ENCODE results near the gene DHCR7. TPM values are rescaled to one million over a fixed set of nuclear protein-coding genes. Genes with fewer than 3 reads are reported as not detected.

The DHCR7 gene
- total RNA-seq, 4 donors from 2014 or later: 5.0 to 101 (median 36.8) TPM

GRCh38 chr11:71430166-71430565 is 18.0 kb downstream of the DHCR7 start:
- no peak overlapping the region for H3K4me3 ChIP-seq
- no peak for DNase-seq
- peaks cover 0 to 9% (median 0%) of the 10 kb centered on the region in 3 donors for H3K36me3 ChIP-seq
- no peaks in the 10 kb centered on the region for H3K9me3 ChIP-seq
- peaks cover 0 to 20% (median 1%) of the 10 kb centered on the region in 4 donors for H3K4me1 ChIP-seq
- no peaks in the 10 kb centered on the region for H3K27me3 ChIP-seq
- TF ChIP-seq POLR2A (IDR thresholded peaks at IDR 0.05) (no peak), CTCF (IDR thresholded peaks at IDR 0.05) (no peak)
- no peak overlapping the region for H3K27ac ChIP-seq

- Histone ChIP-seq H3K27me3 (no peaks in the 10 kb centered on the region), H3K4me1 (peaks cover 0 to 20% (median 1%) of the 10 kb centered on the region in 4 donors), H3K4me3 (no peak overlapping the region), H3K36me3 (peaks cover 0 to 4% (median 0%) of the 10 kb centered on the region in 3 donors), H3K27ac (no peak overlapping the region), H3K9me3 (no peaks in the 10 kb centered on the region)
- DNase-seq: no peak
- TF ChIP-seq CTCF (IDR thresholded peaks at IDR 0.05) (no peak), POLR2A (IDR thresholded peaks at IDR 0.05) (no peak)
Measured at GRCh38 chr11:71429701-71430100, 18.5 kb downstream of the DHCR7 start.

GRCh38 chr11:71428861-71429435 is 19.2 kb downstream of the DHCR7 start:
- no peak overlapping the region for H3K4me3 ChIP-seq
- H3K9me3 ChIP-seq: no peaks in the 10 kb centered on the region
- TF ChIP-seq POLR2A (IDR thresholded peaks at IDR 0.05): no peak
- TF ChIP-seq CTCF (IDR thresholded peaks at IDR 0.05): no peak
- no peak for DNase-seq
- H3K36me3 ChIP-seq: no peaks in the 10 kb centered on the region
- H3K27ac ChIP-seq: no peak overlapping the region
- H3K4me1 ChIP-seq: peaks cover 0 to 13% (median 1%) of the 10 kb centered on the region in 4 donors
- no peaks in the 10 kb centered on the region for H3K27me3 ChIP-seq

- DNase-seq: no peak
- Histone ChIP-seq H3K9me3 (no peaks in the 10 kb centered on the region), H3K4me3 (no peak overlapping the region), H3K27me3 (no peaks in the 10 kb centered on the region), H3K4me1 (no peaks in the 10 kb centered on the region), H3K36me3 (no peaks in the 10 kb centered on the region), H3K27ac (no peak overlapping the region)
- TF ChIP-seq POLR2A (IDR thresholded peaks at IDR 0.05): no peak
- TF ChIP-seq CTCF (IDR thresholded peaks at IDR 0.05): peak in 1 of 6 experiments; percentile 5
Measured at GRCh38 chr11:71426413-71426812, 21.8 kb downstream of the DHCR7 start.

GRCh38 chr11:71425860-71426259 is 22.3 kb downstream of the DHCR7 start:
- Histone ChIP-seq H3K9me3 (no peaks in the 10 kb centered on the region), H3K4me3 (no peak overlapping the region)

More at GRCh38 chr11:71425860-71426259, 22.3 kb downstream of the DHCR7 start:
- Histone ChIP-seq H3K27me3 (no peaks in the 10 kb centered on the region), H3K36me3 (no peaks in the 10 kb centered on the region), H3K4me1 (no peaks in the 10 kb centered on the region), H3K27ac (no peak overlapping the region)
- no peak for TF ChIP-seq POLR2A (IDR thresholded peaks at IDR 0.05)
- no peak for TF ChIP-seq CTCF (IDR thresholded peaks at IDR 0.05)
- no peak for DNase-seq

Data from Peyer's patch (tissue), 4 donors.